Hypothalamus (tissue), 51 donors: ENCODE results near the gene RTKN.

ENCODE experiments used
- DNase-seq, 51 donors: peaks; one replicate each; lab custom pipeline; 2025; lab: John Stamatoyannopoulos, UW

RTKN gene

DNA sequence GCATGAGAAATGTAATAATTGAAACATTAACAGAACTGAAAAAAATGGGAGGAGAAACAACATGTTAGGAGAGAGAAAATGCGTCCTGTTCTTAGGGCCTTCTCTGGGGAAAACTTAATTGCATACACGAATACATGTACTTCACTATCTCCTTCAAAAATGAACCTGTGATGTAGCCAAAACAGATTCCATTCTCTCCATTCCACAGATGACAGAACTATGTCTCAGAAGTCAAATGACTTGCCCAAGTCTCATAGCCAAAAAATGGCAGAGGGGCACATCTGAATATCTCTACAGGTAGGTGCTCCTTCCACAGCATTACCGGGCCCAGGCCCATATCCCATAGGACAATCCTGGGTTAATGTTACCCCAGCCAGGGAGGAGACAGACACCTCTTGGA, 57.7 kb downstream of the RTKN start:
- DNase-seq = no peak

DNA sequence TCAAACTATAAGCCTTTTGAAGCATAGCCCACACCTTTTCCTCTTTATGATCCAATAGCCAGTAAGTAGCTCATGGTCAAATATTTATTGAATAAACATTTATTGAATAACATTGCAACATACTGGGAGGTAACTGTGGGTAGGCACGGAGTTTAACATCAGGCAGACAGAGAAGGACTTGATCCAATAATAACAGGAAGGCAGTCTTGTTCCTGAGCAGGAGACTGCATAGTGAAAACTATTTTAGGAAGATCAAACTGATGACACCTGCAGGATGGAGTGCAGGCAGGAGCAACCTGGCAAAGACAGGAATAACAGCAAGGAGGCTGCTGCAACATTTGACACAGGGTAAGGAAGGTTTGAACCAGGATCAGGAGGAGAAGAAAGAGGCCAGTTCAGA, 58.5 kb downstream of the RTKN start:
- no peak for DNase-seq

DNA sequence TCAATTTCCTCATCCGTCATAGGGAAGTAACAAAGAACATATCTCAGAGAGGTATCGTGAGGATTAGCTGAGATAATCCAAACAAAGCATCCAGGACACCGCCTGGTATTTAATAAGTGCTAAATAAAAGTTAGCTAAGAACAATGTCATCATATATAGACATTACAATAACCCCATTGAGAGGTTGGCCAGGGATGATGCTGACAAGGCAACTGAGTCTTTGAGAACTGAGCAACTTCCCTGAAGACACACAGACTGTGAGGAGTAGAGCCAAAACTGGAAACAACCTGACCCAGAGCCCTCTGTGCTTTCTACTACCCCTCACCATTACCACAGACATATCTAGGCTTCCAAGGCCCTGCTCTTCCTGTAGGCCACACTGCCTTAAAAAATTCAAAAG, 60.0 kb downstream of the RTKN start:
- no peak for DNase-seq

DNA sequence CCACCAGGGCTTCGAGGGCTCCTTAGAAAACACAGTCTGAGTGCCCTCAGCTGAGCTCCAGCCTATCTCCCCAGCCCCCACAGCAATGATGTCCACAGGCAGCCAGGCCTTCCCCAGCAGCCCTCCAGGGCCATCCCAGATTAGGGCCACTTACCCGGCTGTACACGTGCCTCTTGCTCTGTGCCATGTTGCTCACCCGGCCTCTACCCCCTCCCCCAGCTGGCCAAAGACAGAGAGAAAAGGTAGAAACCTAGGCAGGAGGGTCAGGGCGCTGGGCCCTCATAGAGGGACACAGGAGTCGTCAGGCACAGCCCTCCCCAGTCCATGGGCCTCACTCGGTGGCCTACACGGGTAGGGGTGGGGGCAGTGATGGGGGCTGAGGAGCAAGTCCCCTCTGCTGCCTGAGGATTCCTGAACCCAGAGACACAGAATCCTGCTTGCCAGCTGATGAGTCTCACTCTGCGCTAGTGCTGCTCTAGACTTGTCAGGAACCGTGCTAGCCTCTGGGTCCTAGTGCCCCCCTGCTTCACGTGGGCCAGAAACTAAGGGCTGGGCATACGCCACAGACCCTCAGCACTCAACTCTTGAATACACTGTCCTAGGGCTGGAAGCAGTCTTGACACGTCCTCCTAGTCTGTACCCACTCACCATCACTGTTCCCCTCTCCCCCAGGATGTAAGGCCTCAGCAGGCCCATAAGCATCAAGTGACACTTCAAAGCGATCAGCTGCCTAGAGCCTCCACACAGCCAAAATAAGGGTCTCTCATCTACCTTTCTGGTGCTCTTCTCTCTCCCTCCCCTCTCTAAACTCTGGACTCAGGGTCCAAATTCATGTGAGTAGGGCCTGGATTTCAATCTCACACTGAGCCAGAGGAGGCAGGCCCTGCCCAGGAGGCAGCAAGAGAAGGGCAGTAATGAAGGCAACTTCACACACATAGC, 61.6 kb downstream of the RTKN start, which contains the start of gene DCTN1:
Gene DCTN1, minus strand, starts transcription at position 461 of the 939 bp plus-strand sequence. Its CDS starts 274 bp downstream, at position 187.
- peak in 48 of 51 donors; percentile 18 to 86 (median 62) for DNase-seq

DNA sequence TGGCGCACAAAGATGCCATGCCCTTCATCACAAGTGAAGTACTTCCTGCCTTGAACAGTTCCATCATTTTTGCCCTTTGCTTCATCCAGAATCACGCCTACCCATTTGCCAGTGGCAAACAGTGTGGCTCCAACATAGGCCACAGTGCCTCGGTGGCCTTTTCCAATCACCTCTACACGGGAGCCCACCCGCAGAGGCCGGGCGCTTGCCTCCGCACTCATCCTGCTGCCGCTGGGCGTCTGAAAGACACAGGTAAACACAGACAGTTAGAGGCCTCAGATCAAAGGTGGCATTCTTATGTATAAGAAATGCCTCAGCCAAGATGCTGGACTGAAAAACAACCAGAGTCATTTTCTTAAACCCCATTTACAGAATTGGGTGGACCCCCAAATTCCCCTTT, 63.7 kb downstream of the RTKN start:
- DNase-seq = no peak

DNA sequence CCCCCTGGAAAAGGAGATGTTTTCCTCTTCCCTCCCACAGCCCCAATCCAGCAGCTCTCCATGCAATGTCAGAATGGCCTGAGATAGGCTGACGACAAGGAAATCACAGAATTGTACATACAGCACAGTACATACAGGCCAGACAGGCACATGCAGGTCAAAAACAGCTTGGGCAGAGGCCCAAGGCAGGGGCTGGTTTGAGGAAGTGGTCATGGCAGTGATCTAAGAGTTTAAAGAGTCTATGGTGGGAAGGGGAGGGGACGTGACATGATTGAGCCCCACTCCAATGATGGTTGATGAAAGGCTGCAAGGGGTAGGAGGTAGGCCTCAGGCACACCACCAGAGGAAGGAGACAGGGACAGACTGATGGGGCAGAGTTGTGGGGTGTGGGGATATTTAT, 65.9 kb downstream of the RTKN start:
- DNase-seq = no peak
